HepG2 (cell line): ENCODE data around the gene FPGS. TPM values are rescaled to one million over a fixed set of nuclear protein-coding genes. Genes with fewer than 3 reads are reported as not detected.
A peak's percentile ranks its signal among the peaks of the same experiment; 100 is the strongest.

Experiments
- ATAC-seq: fragments of 200-7000 bp; cut with Tn5 transposase; 3 replicates; pipeline ENCODE4 v1.9.1; 2020; ENCODE audit warnings: mild to moderate bottlenecking, moderate library complexity
- BruUV-seq: library from RNA; stranded (reverse); fragments of 400-500 nt; replicated peaks from 2 replicates; lab custom pipeline; 2021; lab: Mats Ljungman, UMichigan
- CTCF ChIA-PET: fragments of 300-600 bp; formaldehyde crosslinking; extraction: SDS; loops from one replicate; lab custom pipeline; 2021; ENCODE audit warnings: low total read pairs, inconsistent platforms, low intra/inter-chr PET ratio; lab: Yijun Ruan, JAX
- POLR2A ChIA-PET: fragments of 350-600 bp; sonication (Branson Sonifier 250); formaldehyde crosslinking; loops from one replicate; lab custom pipeline; 2020; ENCODE audit warnings: antibody characterized with exemption, inconsistent platforms; lab: Yijun Ruan, JAX
- DNase-seq: peaks from one replicate; pipeline ENCODE4 v3.0.0-alpha.2; 2015; ENCODE audit warnings: low spot score
- FAIRE-seq: peaks from 3 replicates; lab custom pipeline; 2011; peaks lifted over from hg19 to GRCh38; lab: Jason Lieb, UNC
- H2AFZ ChIP-seq: one replicate; pipeline ENCODE4 v1.6.1; 2011; ENCODE audit warnings: low read length, inconsistent platforms
- H3K27ac ChIP-seq: fragments of 300-600 bp; 3 replicates; pipeline ENCODE4 v1.8.0; 2011; ENCODE audit warnings: mixed run types, mild to moderate bottlenecking, mixed read lengths, low read length, inconsistent platforms; ENCODE audit not compliant: insufficient read depth; ENCODE audit errors: extremely low read length
- H3K27me3 ChIP-seq, 2 experiments: fragments of 200-600 bp in 1 of 2; 2 replicates in 1 of 2; 3 replicates in 1 of 2; pipeline versions ENCODE4 v1.6.0 to v1.8.0; 2011; ENCODE audit warnings: low read length in 2 of 2, mild to moderate bottlenecking in 2 of 2, moderate library complexity in 2 of 2, inconsistent platforms in 1 of 2; ENCODE audit not compliant: insufficient read depth in 2 of 2, control insufficient read depth in 1 of 2
- H3K36me3 ChIP-seq, 2 experiments: fragments of 200-600 bp in 1 of 2; replicated peaks in 1 of 2; 2 replicates in 1 of 2; 3 replicates in 1 of 2; pipeline versions ENCODE4 v1.5.1 to v1.8.0; 2011; ENCODE audit warnings: low read length in 2 of 2, inconsistent platforms in 1 of 2; ENCODE audit not compliant: insufficient read depth in 2 of 2, control insufficient read depth in 1 of 2
- H3K4me1 ChIP-seq: 2 replicates; pipeline ENCODE4 v1.5.1; 2012; ENCODE audit warnings: low read length, inconsistent platforms; ENCODE audit not compliant: insufficient read depth
- H3K4me2 ChIP-seq: 2 replicates; pipeline ENCODE4 v1.6.0; 2011; ENCODE audit warnings: low read depth, low read length, inconsistent platforms
- H3K4me3 ChIP-seq, 3 experiments: fragments of 200-600 bp in 1 of 3; sonication (generic), shearing (Covaris generic) in 1 of 3; replicated peaks in 1 of 3; 2 replicates each; pipeline ENCODE4 v1.5.1; 2011 to 2016; ENCODE audit warnings: low read length in 3 of 3, inconsistent platforms in 2 of 3, low read depth in 2 of 3, mild to moderate bottlenecking in 2 of 3, control low read depth in 1 of 3, mixed read lengths in 1 of 3; ENCODE audit not compliant: insufficient read depth in 1 of 3
- H3K79me2 ChIP-seq: one replicate; pipeline ENCODE4 v1.6.1; 2011; ENCODE audit warnings: low read length, inconsistent platforms; ENCODE audit not compliant: insufficient read depth
- H3K9ac ChIP-seq: 2 replicates; pipeline ENCODE4 v1.6.0; 2011; ENCODE audit warnings: mild to moderate bottlenecking, low read depth, low read length, inconsistent platforms; ENCODE audit not compliant: insufficient read depth
- H3K9me3 ChIP-seq: 2 replicates; pipeline ENCODE4 v1.5.1; 2012; ENCODE audit warnings: mild to moderate bottlenecking, low read length
- H4K20me1 ChIP-seq: 2 replicates; pipeline ENCODE4 v1.6.0; 2011; ENCODE audit warnings: inconsistent platforms, mild to moderate bottlenecking, low read length, moderate library complexity; ENCODE audit not compliant: insufficient read depth
- CAMTA2 ChIP-seq: sonication (generic); formaldehyde crosslinking; IDR thresholded peaks from 2 replicates; pipeline ENCODE4 v1.4.0; 2020; ENCODE audit warnings: mild to moderate bottlenecking, missing genetic modification reagents, borderline replicate concordance
- HINFP ChIP-seq: sonication (generic); formaldehyde crosslinking; IDR thresholded peaks from 2 replicates; pipeline ENCODE4 v1.4.0; 2020; ENCODE audit warnings: low read depth, mild to moderate bottlenecking, missing genetic modification reagents
- JUND ChIP-seq: sonication (generic); formaldehyde crosslinking; IDR thresholded peaks from 2 replicates; pipeline ENCODE4 v1.8.0; 2022; ENCODE audit warnings: mild to moderate bottlenecking, missing genetic modification reagents
- NCOA5 ChIP-seq: sonication (generic); formaldehyde crosslinking; IDR thresholded peaks from 2 replicates; pipeline ENCODE4 v1.4.0; 2020; ENCODE audit warnings: missing genetic modification reagents
- NR2C2 ChIP-seq: sonication (generic); formaldehyde crosslinking; IDR thresholded peaks from 2 replicates; pipeline ENCODE4 v1.4.0; 2020; ENCODE audit warnings: missing genetic modification reagents, mild to moderate bottlenecking, moderate library complexity, borderline replicate concordance
- RBFOX2 ChIP-seq: fragments of 200-400 bp; formaldehyde crosslinking; IDR thresholded peaks from 2 replicates; pipeline ENCODE4 v1.6.1; 2017; ENCODE audit warnings: low read depth, mild to moderate bottlenecking, low read length
- REXO4 ChIP-seq: sonication (generic); formaldehyde crosslinking; IDR thresholded peaks from 2 replicates; pipeline ENCODE4 v1.8.0; 2022; ENCODE audit warnings: missing genetic modification reagents, mild to moderate bottlenecking, borderline replicate concordance
- SNAPC2 ChIP-seq: sonication (generic); formaldehyde crosslinking; IDR thresholded peaks from 2 replicates; pipeline ENCODE4 v1.8.1; 2022; ENCODE audit warnings: mild to moderate bottlenecking, missing genetic modification reagents
- THAP11 ChIP-seq: IDR thresholded peaks from 2 replicates; pipeline ENCODE4 v1.6.1; 2016; ENCODE audit warnings: missing biosample characterization, missing genetic modification reagents
- TRAFD1 ChIP-seq: sonication (generic); formaldehyde crosslinking; IDR thresholded peaks from 2 replicates; pipeline ENCODE4 v1.5.1; 2020; ENCODE audit warnings: missing genetic modification reagents, mild to moderate bottlenecking, borderline replicate concordance
- ZNF556 ChIP-seq: sonication (generic); formaldehyde crosslinking; IDR thresholded peaks from 2 replicates; pipeline ENCODE4 v1.4.0; 2020; ENCODE audit warnings: mild to moderate bottlenecking, missing genetic modification reagents, borderline replicate concordance
- ZNF691 ChIP-seq: sonication (generic); formaldehyde crosslinking; IDR thresholded peaks from 2 replicates; pipeline ENCODE4 v1.4.0; 2020; ENCODE audit warnings: missing genetic modification reagents, low read depth, mild to moderate bottlenecking, borderline replicate concordance
- ZNF746 ChIP-seq: sonication (generic); formaldehyde crosslinking; IDR thresholded peaks from 2 replicates; pipeline ENCODE4 v1.8.0; 2022; ENCODE audit warnings: mild to moderate bottlenecking, missing genetic modification reagents
- WGBS: methylation state at CpG from one replicate; pipeline ENCODE4 v1.1.6; 2017; ENCODE audit warnings: low lambda C conversion rate; 5-methylcytosine and 5-hydroxymethylcytosine counted together
- in situ Hi-C: cut with HindIII; loops from 2 replicates; pipeline ENCODE4 v1.10.0; 2017; ENCODE audit warnings: low pct_unique_long_range_greater_than_20kb; ENCODE audit not compliant: extremely low pct_ligation_motif_present
- intact Hi-C: fragments of 100-400 bp; cut with micrococcal nuclease; formaldehyde crosslinking; loops from one replicate; pipeline ENCODE4 v1.10.0; 2022; ENCODE audit not compliant: unreplicated experiment
- polyA plus RNA-seq, 8 experiments: library from polyadenylated mRNA; depleted of rRNA in 3 of 8; stranded (reverse) in 7 of 8; unstranded in 1 of 8; fragments of >200 nt; fragmentation: Illumina TruSeq in 4 of 8; extraction: Trizol in 4 of 8; gene quantifications; 2 replicates each; pipeline versions ENCODE4 v1.2.1 to v1.2.3, GENCODE V29; 2011 to 2016; ENCODE audit warnings: low read depth in 4 of 8, missing spikeins in 1 of 8, mixed read lengths in 1 of 8; ENCODE audit not compliant: insufficient read depth in 1 of 8
- total RNA-seq, 5 experiments: library from RNA; depleted of rRNA; stranded (reverse); fragments of >200 nt; fragmentation: Illumina TruSeq; extraction: Trizol; gene quantifications; 2 replicates each; pipeline ENCODE4 v1.2.3, GENCODE V29; 2016; ENCODE audit warnings: low read depth in 1 of 5

The FPGS gene
- total and polyA plus RNA-seq, 2 of the 13 experiments (the other 11 are each of a cell fraction or from before 2014, with no cell fraction given) = 35.6 to 36.8 TPM

- H4K20me1 ChIP-seq = peaks cover 25% of the 10 kb centered on the region
- H3K4me2 ChIP-seq = no peak overlapping the region
- H3K36me3 ChIP-seq = peaks cover 24 to 41% of the 10 kb centered on the region in 2 experiments
- H3K27ac ChIP-seq = no peak overlapping the region
- no peak overlapping the region for H3K9ac ChIP-seq
- no peaks in the 10 kb centered on the region for H3K9me3 ChIP-seq
- in situ Hi-C loops (no loop called here), intact Hi-C loops (no loop called here)
- DNase-seq = no peak
- CTCF ChIA-PET = interaction anchor here (0.6 kb wide), 1 partner anchor 112 kb away, joined by 3 read pairs; no protein-coding TSS in a partner anchor
- no peaks in the 10 kb centered on the region for H3K27me3 ChIP-seq
- H3K4me3 ChIP-seq = no peak overlapping the region
- peaks cover 19% of the 10 kb centered on the region for H3K79me2 ChIP-seq
- POLR2A ChIA-PET = no interaction called here
- TSS peak; percentile 2 for BruUV-seq
- no peak for FAIRE-seq
- TF ChIP-seq RBFOX2 (0 out of 2 replicates have a peak, but pooled peaks have one; percentile 35), THAP11 (CRISPR knock-in tag) (no peak)
- 98% methylated on average over 9 of the region's 9 CpGs for WGBS
- peaks cover 31% of the 10 kb centered on the region for H3K4me1 ChIP-seq
- H2AFZ ChIP-seq = no peak overlapping the region
- ATAC-seq = no peak
These were observed 12.4 kb upstream of the FPGS start for GRCh38 chr9:127790094-127790855.

- Histone ChIP-seq H3K4me3 (no peak overlapping the region), H4K20me1 (peaks cover 24% of the 10 kb centered on the region), H2AFZ (no peak overlapping the region), H3K9me3 (no peaks in the 10 kb centered on the region), H3K27me3 (no peaks in the 10 kb centered on the region), H3K27ac (no peak overlapping the region), H3K9ac (no peak overlapping the region), H3K4me1 (peaks cover 37% of the 10 kb centered on the region), H3K4me2 (no peak overlapping the region), H3K36me3 (peaks cover 24 to 41% of the 10 kb centered on the region in 2 experiments), H3K79me2 (peaks cover 19% of the 10 kb centered on the region)
- CTCF ChIA-PET = no interaction called here
- POLR2A ChIA-PET = no interaction called here
- intact Hi-C loops (no loop called here), in situ Hi-C loops (no loop called here)
- ATAC-seq (no peak), DNase-seq (no peak), FAIRE-seq (no peak)
- no TSS peak for BruUV-seq
- WGBS = 94% methylated on average over 4 of the region's 4 CpGs
- TF ChIP-seq ZNF556 (CRISPR knock-in tag) (no peak), HINFP (CRISPR knock-in tag) (no peak), ZNF746 (CRISPR knock-in tag) (no peak), SNAPC2 (no peak), NCOA5 (no peak), TRAFD1 (CRISPR knock-in tag) (no peak), REXO4 (CRISPR knock-in tag) (no peak), CAMTA2 (CRISPR knock-in tag) (no peak), JUND (CRISPR knock-in tag) (no peak), NR2C2 (no peak), ZNF691 (CRISPR knock-in tag) (no peak)
These were observed 11.6 kb upstream of the FPGS start for GRCh38 chr9:127791085-127791484.
